ENCODE measurements around the gene AHNAK.
"Not testable (repeated sequence)": the region's sequence is repeated elsewhere in the genome, so short reads cannot be mapped to it uniquely, and the experiment has no call there.

Gene AHNAK, protein sequence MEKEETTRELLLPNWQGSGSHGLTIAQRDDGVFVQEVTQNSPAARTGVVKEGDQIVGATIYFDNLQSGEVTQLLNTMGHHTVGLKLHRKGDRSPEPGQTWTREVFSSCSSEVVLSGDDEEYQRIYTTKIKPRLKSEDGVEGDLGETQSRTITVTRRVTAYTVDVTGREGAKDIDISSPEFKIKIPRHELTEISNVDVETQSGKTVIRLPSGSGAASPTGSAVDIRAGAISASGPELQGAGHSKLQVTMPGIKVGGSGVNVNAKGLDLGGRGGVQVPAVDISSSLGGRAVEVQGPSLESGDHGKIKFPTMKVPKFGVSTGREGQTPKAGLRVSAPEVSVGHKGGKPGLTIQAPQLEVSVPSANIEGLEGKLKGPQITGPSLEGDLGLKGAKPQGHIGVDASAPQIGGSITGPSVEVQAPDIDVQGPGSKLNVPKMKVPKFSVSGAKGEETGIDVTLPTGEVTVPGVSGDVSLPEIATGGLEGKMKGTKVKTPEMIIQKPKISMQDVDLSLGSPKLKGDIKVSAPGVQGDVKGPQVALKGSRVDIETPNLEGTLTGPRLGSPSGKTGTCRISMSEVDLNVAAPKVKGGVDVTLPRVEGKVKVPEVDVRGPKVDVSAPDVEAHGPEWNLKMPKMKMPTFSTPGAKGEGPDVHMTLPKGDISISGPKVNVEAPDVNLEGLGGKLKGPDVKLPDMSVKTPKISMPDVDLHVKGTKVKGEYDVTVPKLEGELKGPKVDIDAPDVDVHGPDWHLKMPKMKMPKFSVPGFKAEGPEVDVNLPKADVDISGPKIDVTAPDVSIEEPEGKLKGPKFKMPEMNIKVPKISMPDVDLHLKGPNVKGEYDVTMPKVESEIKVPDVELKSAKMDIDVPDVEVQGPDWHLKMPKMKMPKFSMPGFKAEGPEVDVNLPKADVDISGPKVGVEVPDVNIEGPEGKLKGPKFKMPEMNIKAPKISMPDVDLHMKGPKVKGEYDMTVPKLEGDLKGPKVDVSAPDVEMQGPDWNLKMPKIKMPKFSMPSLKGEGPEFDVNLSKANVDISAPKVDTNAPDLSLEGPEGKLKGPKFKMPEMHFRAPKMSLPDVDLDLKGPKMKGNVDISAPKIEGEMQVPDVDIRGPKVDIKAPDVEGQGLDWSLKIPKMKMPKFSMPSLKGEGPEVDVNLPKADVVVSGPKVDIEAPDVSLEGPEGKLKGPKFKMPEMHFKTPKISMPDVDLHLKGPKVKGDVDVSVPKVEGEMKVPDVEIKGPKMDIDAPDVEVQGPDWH (N-terminal part only)

GRCh38 chr11:62546244-62546928 is at the start of gene AHNAK:
TSS of gene AHNAK (minus strand) at chr11:62546806. CDS start at chr11:62536098, 10,708 bp downstream.
- DNase-seq, result no peak

GRCh38 chr11:62595124-62595523 is 48.5 kb upstream of the AHNAK start:
- no peak for DNase-seq

GRCh38 chr11:62593434-62594044 is 46.9 kb upstream of the AHNAK start:
- no peak for DNase-seq

GRCh38 chr11:62592989-62593421 is 46.4 kb upstream of the AHNAK start:
- no peak for DNase-seq

DNA sequence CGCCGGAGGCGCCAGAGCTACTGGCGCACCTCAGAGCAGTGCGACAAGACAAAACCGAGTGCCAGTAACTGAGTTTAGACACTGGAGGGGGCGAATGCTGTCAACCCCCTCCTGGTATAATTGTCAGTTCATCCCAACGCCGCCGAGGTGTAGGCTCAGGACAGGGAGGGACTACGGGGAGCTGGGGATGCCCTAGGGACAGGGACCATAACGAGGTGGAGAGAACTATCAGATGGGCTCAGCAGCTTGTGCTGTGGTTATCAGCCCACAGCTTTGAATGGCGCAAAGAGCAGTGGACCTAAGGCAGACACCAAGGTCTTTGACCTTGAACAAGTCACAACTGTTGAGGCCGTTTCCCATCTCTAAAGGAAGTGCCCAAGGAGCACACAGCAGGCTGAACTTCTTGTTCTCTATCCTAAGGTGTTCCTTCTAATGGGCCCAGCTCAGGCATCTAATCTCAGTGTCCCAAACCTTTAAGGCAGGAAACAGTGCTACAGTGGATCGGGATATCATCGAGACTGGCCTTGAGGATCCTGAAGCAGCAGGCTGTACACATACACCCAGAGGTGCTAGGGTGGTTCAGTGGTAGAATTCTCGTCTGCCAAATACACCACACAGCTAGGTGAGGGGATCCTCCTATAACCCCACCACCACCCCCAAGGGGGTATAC is 45.7 kb upstream of the AHNAK start:
- DNase-seq, result no peak

- DNase-seq, result peak; percentile 96
These were observed 45.0 kb upstream of the AHNAK start, which contains the start of gene TUT1 for GRCh38 chr11:62591448-62592145. TSS of gene TUT1 (minus strand) at chr11:62591523. CDS start at chr11:62591485, 38 bp downstream.

- DNase-seq, result no peak
These were observed 42.5 kb upstream of the AHNAK start for GRCh38 chr11:62588966-62589637.

- not testable (repeated sequence) for DNase-seq
These were observed 38.8 kb upstream of the AHNAK start for GRCh38 chr11:62585356-62585755.

DNA sequence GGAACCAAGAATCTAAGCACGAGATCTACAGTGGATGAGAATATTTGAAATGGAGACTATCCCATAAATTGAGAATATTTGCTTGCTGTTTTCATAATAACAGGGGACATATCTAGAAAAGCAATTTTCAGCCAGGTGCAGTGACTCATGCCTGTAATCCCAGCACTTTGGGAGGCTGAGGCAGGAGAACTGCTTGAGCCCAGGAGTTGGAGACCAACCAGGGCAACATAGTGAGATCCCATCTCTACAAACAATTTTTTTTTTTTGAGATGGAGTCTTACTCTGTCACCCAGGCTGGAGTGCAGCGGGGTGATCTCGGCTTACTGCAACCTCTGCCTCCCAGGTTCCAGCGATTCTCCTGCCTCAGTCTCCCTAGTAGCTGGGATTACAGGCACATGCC is 35.1 kb upstream of the AHNAK start:
- DNase-seq, result not testable (repeated sequence)

DNA sequence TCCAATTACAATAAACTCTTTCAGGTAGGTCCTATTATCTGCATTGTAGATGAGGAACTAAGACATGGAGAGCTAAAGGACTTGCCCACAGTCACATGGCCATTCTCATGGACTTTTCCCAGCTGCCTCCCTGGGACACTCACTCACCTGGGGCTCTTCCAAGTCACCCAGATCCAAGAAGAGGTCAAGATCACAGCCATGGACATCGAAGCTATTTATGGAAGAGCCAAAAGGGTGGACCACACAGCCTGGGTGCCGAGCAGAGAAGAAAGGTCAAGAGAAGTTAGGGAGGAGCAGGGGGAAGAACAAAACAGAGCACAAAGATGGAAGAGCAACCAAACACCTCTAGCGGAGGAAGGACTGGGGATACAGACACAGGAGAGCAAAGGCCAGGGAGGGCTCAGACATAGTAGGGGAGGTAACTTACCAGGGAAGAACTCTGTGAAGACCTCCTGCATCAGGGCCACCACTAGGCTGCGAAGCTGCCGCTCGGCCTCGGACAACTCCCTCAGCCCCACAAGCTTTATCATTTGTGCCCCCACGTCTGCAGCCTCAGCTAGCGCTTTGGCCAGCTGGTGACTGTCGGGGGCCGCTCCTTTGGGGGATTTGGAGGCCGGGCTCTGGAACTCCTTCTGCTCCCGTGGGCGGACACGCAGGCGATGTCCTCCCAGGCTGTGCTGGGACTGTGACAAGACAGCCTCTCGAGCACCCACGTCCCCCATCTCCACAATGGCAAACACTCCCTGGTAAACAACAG is 34.5 kb upstream of the AHNAK start:
- no peak for DNase-seq

DNA sequence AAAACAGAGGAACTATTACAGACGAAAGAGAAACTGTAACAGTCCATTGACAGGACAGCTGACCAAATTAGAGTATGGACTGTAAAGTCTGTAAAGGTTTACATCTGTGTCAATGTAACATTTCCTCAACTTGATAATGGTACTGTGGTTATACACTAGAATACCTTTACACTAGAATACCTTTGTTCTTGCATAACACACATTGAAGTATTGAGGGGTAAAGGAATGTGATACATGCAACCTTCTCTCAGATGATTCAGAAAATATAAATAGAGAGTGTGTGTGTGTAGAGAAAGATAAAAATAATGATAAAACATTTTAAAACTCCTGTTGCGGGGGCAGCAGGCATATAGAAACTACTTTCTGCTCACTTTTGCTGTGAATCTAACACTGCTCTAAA is 32.6 kb upstream of the AHNAK start:
- DNase-seq, result no peak

GRCh38 chr11:62578541-62578940 is 31.9 kb upstream of the AHNAK start:
- DNase-seq, result no peak

GRCh38 chr11:62577046-62577714 is 30.6 kb upstream of the AHNAK start:
- no peak for DNase-seq

DNA sequence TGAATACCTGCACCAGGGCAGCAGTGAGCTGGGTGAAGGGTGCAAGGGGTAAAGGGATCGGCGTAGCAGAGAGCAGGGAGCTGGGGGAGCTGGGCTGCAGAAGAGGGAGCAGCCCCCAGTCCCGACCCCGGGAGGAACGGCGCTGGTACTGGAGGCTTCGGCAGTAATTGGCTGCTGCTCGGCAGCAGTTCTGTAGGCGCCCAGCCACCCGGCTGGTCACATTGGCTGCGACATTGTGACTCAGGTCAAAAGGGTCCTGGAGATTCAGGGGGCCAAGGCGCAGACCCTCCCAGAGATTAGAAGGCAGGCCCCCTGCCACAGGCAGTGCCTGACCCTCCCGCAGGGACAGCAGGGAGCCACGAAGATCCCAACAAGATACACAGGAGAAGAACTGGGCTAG is 29.2 kb upstream of the AHNAK start:
- no peak for DNase-seq

DNA sequence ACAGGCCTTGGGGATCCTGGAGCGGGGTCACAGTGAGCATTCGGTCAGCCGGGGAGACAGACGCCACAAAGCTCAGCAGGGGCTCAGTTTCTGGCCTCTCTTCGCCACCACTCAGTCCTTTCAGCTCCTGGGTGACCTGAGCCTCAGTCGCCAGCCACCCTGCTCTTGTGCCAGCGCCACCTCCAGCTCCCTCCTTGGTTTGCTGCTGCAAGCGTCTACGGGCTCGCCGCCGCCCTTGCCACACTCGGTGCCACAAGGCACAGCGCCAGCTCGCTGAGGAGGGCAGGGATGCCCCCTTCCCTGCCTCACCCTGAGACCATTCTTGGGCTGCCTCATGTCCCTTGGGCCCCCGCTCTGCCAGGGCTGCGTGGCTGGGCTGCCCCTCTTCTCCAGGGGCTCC is 28.6 kb upstream of the AHNAK start:
- no peak for DNase-seq

- no peak for DNase-seq
These were observed 27.9 kb upstream of the AHNAK start for GRCh38 chr11:62574363-62575071.

- peak; percentile 97 for DNase-seq
These were observed 27.2 kb upstream of the AHNAK start, which contains the start of gene EEF1G for GRCh38 chr11:62573592-62574362. TSS of gene EEF1G (minus strand) at chr11:62573891. CDS start at chr11:62573842, 49 bp downstream.
